ENCODE measurements around the gene ECI2.
A peak's percentile ranks its signal among the peaks of the same experiment; 100 is the strongest.

The ECI2 gene

GRCh38 chr6:4134841-4135664 lies at the start of gene ECI2:
Gene ECI2, minus strand, starts transcription at chr6:4135575. Its CDS starts 15 bp downstream, at chr6:4135560.
- DNase-seq (ENCODE audit: low read depth): no peak
- H3K4me3 ChIP-seq (ENCODE audit: low read depth, low read length): peak within 1 kb of the TSS; percentile 72
- TF ChIP-seq, protein P1, sequence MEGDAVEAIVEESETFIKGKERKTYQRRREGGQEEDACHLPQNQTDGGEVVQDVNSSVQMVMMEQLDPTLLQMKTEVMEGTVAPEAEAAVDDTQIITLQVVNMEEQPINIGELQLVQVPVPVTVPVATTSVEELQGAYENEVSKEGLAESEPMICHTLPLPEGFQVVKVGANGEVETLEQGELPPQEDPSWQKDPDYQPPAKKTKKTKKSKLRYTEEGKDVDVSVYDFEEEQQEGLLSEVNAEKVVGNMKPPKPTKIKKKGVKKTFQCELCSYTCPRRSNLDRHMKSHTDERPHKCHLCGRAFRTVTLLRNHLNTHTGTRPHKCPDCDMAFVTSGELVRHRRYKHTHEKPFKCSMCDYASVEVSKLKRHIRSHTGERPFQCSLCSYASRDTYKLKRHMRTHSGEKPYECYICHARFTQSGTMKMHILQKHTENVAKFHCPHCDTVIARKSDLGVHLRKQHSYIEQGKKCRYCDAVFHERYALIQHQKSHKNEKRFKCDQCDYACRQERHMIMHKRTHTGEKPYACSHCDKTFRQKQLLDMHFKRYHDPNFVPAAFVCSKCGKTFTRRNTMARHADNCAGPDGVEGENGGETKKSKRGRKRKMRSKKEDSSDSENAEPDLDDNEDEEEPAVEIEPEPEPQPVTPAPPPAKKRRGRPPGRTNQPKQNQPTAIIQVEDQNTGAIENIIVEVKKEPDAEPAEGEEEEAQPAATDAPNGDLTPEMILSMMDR (IDR thresholded peaks at IDR 0.05; ENCODE audit: low read depth, low read length, missing control alignments): no peak
- in situ Hi-C loops (cut with HindIII; ENCODE audit: low sequenced_read_pairs): no loop called here

DNA sequence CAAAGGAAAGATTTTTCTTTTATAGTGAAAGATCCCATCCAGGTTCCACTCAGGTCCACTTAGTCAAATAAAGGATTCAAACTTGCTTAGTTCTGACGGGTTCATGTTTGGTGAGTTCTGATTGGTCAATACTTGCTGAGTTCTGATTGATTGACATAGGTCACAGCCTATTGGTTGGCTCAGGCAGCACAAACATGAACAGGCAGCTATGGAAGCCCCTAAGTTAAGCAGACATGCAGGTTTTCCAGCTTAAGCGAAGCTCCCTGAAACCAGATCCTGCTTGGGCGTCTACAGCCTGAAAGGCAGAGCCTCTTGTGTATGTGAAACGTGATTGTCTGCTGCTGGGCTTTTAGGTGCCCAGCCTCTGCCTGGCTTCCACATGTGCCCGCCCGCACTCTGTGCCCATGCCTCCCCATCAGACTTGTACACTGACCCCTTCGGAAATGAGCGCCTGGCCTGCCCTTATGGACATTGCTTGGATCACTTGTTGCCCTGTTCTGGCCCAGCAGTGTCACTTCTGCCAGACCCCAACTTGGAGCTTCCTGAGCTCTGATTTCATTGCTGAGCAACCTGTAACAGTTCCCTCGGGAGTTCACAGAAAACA lies 45.4 kb upstream of the ECI2 start:
- H3K4me3 ChIP-seq (ENCODE audit: low read depth, low read length): no peak overlapping the region
- DNase-seq (ENCODE audit: low read depth): no peak
- in situ Hi-C loops (cut with HindIII; ENCODE audit: low sequenced_read_pairs): no loop called here
- TF ChIP-seq, protein P1 (IDR thresholded peaks at IDR 0.05; ENCODE audit: low read depth, low read length, missing control alignments): no peak

DNA sequence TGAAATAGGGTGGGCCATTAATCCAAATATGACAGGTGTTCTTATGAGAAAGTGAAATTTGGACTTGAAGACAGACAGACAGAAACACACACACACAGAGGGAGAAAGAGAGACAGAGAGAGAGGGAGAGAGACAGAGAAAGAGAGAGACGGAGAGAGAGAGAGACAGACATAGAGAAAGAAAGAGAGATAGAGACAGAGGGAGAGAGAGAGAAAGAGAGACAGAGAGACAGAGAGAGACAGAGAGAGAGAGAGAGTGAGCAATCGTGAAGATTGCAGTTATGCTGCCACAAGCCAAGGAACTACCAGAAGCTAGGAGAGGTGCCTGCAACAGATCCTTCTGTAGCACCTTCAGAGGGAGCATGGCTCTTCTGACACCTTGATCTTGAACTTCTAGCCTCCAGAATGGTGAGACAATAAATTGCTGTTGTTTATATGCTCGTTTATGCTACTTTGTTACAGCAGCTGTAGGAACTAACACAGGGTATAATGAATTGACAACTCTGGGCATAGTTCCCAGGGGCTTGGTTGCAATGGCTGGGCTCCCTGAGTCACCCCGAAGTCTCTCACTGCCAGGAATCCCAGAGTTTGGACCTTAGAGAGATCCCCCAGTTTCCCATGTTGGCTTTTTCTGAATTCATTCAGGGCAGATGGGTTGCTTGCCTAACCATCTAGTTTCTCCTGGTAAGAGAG lies 44.7 kb upstream of the ECI2 start:
- DNase-seq (ENCODE audit: low read depth): no peak
- in situ Hi-C loops (cut with HindIII; ENCODE audit: low sequenced_read_pairs): no loop called here
- H3K4me3 ChIP-seq (ENCODE audit: low read depth, low read length): no peak overlapping the region
- TF ChIP-seq, protein P1 (IDR thresholded peaks at IDR 0.05; ENCODE audit: low read depth, low read length, missing control alignments): no peak

DNA sequence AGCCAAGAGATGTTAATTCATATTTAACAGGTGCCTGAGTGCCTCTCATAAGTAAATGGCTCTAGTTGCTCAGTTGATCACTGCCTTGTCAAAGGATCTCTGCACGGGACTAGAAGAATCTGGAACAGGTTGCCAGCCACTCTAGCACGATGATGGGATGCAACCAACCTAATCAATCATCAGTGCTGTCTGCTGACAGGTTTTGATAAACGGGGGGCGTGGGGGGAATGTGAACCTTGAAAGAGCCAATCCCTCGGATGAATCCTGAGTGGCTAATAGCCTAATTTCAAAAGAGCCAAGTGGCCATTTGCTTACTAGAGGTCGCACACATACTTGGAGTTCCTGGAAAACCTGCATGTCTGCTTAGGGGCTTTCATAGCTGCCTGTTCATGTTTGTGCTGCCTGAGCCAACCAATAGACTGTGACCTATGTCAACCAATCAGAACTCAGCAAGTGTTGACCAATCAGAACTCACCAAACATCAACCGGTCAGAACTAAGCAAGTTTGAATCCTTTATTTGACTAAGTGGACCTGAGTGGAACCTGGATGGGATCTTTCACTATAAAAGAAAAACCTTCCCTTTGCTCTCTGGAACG lies 43.5 kb upstream of the ECI2 start:
- no peak overlapping the region for H3K4me3 ChIP-seq (ENCODE audit: low read depth, low read length)
- TF ChIP-seq, protein P1 (IDR thresholded peaks at IDR 0.05; ENCODE audit: low read depth, low read length, missing control alignments): no peak
- in situ Hi-C loops (cut with HindIII; ENCODE audit: low sequenced_read_pairs): no loop called here
- DNase-seq (ENCODE audit: low read depth): no peak

DNA sequence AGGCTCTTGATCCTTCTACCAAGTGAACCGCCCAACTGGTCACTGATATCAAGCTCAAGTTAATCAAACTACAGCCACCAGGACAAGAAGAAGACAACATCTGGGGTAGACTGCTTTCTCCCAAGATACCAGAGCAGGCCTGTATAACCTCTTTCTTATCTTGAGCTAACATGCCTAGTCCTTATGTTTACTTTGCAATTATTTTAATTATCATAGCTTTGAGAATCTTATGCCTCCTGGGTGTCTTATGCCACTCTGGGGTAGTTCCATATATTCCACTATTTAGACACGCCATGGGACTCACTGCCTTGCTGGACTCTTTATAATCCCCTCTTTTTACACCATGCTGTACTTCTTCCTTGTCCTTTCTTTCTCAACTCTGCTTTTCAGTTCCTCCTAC lies 41.5 kb upstream of the ECI2 start:
- TF ChIP-seq, protein P1 (IDR thresholded peaks at IDR 0.05; ENCODE audit: low read depth, low read length, missing control alignments): no peak
- in situ Hi-C loops (cut with HindIII; ENCODE audit: low sequenced_read_pairs): no loop called here
- no peak overlapping the region for H3K4me3 ChIP-seq (ENCODE audit: low read depth, low read length)
- DNase-seq (ENCODE audit: low read depth): no peak

- in situ Hi-C loops (cut with HindIII; ENCODE audit: low sequenced_read_pairs): no loop called here
- TF ChIP-seq, protein P1 (IDR thresholded peaks at IDR 0.05; ENCODE audit: low read depth, low read length, missing control alignments): no peak
- no peak overlapping the region for H3K4me3 ChIP-seq (ENCODE audit: low read depth, low read length)
- DNase-seq (ENCODE audit: low read depth): no peak
Measured at GRCh38 chr6:4174042-4174441, 38.7 kb upstream of the ECI2 start.
